HG02884 (cell line): ENCODE measurements around the gene MBNL2.

Experiments used
- ATAC-seq: cut with Tn5 transposase; IDR thresholded peaks from one replicate; pipeline ENCODE4 v1.9.1; 2021; ENCODE audit warnings: mild to moderate bottlenecking, moderate library complexity; ENCODE audit not compliant: unreplicated experiment

Gene MBNL2

DNA sequence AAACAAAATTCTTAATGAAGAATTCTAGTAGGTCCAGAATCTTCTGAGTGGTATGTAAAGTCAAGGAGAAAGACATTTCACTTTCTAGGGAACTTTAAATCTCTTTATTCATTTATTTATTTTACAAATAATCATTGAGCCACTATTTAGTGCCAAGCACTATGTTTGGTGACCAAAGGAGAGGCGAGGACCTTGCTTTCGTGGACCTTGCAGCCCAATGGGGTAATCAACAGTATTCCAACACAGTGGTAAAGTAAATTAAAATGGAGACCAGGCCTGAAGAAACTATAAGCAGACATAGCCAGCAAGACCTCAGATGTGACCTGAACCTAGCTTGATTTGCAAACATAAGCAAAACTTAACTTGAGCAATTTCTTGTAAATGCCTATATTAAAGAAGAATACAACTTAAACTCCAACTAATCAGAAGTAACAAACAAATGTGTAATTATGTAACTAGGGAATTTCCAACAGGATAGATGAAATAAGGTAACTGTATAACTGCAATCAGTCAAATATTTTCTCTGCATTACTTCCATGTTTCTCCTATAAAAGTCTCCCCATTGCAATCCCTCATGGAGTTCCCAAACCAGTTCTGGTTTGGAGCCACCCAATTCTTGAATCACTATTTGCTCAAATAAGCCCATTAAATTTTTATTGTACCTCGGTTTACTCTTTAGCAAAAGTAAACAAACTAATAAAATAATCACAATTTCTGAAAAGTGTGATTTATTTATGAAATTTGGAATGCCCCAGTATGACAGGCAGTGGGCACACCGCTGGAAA, 67.6 kb downstream of the MBNL2 start:
- no peak for ATAC-seq

DNA sequence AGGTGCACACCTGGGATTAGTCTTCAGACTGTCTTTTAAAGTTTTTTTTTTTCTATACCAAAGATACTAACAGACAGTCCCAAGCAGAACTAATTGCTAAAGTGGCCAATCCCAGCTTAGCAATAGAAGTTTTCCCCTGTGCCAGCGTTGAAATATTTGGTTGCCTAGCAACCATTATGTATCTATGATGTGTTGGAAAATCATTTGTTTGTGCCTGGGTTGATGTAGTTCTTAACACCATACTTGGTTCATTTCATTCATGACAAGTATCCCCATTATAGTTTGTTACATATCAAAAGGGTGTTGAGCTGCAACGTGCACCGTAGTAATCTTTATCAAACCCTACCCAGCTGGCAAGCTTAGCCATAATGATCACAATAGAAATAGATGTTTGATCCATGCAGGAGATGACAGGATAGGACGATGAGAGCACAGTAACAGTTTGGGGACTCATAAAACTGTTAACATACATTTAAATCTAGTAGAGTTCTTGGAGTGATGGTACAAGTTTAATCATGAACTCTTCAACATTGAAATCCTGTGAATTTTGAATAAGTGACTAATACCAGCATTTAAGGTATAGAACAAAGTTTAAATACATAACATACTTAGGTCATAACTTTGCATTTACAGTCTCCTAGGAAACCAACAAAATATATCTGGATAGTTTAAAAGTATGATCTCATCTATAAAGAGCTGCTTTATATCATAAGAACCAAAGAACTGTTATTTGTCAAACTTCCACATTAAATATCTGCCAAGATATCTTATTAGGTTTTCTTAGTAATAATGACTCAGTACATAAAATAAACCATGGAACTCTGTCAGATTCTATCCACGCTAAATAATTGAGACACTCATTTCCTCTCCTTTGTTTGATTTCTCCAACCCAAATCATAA, 73.4 kb downstream of the MBNL2 start:
- ATAC-seq, result no peak

DNA sequence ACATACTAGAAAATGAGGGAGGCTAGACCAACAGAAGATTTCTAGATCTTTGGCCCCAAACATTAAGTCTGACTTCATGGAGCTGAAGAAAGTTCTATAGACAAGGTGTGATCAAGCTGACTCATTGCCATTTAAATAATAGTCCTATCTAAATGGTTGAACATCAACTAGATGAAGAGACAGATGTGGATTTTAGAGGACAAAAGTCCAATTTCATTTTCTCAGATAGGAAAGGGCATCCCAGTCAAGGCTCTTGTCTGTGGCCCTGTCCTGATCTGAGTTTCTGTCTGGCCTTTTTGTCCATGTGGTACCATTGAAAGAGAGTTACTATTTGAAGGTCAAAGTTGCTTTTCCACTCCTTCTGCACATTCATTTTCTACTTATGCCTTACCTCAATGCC, 74.6 kb downstream of the MBNL2 start:
- no peak for ATAC-seq

DNA sequence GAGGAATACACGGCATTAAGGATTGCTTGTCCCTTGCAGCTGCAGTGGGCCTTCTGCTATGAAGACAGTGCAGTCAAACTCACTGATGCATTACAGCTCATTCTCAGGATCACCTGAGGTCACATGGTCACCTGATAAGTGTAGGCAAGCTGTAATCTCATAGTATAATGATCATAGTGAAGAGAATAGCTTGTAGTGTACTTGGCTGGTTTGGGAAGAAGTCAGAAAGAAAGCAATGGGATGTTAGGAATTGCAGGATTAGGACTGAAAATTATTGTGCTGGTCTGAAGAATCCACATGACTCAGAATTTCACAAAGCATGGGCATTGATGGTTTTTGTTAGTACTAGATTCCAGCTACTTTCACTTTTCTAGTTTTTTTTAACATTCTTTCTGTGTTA, 76.7 kb downstream of the MBNL2 start:
- no peak for ATAC-seq

DNA sequence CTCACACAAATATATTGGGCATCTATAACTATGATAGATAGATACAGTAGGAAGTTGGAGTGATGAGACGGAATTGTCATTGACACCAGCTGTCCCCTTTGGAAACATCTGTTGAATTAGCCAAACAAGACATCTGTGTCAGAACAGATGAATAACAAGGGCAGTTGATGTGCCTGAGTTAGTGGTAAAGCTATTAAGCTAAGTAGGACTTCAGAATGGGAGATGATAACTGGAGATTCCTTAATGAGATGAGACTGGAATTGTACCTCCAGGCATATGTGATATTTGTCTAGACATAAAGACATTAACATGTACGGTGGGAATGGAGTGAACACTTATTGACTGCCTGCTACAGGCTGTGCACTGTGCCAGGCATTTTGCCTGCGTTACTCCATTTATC, 78.7 kb downstream of the MBNL2 start:
- no peak for ATAC-seq

DNA sequence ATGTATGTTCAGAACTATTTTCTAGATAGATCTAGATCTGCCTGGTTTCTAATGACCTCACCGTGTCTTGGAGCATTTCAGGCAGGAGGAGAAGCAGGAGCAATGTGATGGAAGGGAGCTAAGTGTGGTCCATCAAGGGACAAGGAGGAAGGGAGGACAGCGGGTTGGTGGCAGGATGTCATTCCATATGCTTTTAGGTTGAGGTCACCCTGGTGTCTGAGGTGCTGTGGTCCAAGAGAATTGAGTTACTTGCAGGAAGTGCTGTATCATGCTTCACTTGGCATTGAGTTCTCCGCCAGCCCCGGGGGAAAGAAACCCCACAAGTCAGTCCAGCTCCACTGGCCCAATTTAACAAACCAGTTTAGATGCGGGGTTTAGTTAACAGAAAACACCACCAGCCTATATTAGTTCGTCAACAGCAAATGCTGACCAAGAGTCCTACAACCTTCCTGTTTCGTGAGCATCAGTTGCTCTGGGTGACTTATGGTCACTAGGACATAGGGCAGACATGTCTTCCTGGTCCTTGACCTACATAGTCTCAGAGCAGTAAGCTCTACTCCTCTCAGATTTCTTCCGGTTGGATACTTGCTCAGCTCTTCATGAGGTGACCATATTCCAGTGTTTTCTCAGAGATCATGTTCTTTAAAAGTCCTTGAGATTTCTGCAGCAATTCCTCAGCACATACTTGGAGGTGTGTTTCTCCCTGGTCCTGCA, 79.4 kb downstream of the MBNL2 start:
- ATAC-seq, result no peak

DNA sequence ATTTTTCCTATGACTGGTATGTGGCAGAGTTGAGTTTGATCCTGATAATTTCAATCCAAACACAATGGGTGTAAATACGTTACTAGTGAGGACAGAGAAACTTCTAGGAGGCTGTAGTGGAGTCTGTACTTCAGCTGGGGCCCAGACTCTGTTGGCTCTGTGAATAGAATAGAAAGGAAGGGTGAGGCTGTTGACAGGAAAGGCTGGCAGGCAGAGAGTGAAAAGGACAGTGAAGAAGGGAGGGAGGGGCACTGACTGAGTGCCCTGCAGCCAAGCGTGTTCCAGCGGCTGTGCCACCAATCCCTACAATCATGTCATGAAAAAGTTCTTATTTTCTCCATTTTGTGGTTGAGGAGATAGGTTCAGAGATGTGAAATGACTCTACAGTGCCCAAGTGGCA, 80.5 kb downstream of the MBNL2 start:
- no peak for ATAC-seq

DNA sequence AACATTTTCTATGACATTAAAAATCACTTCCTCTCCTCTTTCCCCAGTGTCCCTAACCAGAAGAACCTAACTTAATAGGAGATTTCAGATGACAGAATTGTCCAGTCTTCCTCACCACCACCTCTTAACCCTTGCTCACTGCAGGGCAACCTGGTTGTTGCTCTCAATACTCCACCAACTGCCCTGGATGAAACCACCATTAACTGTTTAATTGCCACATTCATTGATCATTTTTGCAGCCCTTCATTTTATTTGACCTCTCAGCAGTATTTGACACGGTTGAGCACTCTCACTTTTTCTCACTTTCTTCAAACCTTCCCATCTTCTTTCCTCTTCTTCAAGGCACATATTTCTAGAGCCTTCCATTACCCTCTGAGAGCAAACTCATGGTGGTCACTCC, 84.0 kb downstream of the MBNL2 start:
- no peak for ATAC-seq

DNA sequence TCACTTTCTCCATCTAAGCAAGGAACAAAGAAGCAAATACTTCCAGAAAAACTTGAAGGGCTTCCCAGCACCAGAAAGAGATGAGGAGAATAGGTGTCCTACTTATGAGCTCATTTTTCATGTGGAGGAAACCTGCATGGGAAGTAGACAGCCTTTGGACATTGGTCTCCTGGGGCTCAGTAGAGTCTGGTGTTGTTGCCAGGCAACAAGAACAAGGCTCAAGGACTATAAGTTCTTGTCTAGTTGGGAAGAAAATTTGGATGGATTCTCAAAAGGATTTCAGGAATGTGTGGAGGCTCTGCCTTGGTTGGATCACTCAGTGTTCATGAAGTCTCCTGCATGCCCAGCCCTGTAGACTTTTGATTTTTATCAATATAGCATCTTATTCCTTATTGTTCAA, 84.5 kb downstream of the MBNL2 start:
- ATAC-seq, result no peak

DNA sequence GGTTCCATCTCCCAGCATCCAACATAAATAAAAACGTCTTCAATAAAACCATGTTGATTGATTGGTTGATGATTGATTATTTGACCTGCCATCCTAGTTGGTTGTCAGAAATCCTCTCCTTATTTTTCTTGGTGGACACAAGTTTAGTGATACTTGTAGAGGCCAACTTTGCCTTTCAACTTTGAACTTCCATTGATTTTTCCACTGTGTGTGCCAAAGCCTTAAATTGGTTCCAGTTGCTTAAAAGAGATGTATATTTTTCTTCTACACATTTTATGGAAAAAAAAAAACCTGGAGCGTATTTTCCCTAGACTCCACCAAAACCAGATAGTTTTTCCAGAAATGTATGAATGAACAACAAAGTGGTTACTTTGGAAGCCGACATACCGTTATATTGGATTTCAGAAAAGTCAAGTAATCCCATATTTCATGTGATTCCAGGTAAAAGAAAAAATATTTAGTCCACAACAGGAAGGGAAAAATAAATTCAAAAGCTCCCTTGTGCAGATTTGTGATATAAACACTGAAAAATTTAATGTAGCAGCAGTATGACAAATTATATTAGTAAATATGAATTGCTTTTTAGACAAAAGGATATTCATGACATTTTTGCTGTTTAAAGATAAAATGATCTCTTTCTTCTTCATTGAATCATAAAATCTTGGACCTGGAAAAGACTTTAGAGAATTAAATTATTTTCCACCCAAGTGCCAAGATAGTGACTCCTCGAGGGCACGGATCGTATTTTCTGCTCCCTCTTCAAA, 85.2 kb downstream of the MBNL2 start:
- no peak for ATAC-seq

DNA sequence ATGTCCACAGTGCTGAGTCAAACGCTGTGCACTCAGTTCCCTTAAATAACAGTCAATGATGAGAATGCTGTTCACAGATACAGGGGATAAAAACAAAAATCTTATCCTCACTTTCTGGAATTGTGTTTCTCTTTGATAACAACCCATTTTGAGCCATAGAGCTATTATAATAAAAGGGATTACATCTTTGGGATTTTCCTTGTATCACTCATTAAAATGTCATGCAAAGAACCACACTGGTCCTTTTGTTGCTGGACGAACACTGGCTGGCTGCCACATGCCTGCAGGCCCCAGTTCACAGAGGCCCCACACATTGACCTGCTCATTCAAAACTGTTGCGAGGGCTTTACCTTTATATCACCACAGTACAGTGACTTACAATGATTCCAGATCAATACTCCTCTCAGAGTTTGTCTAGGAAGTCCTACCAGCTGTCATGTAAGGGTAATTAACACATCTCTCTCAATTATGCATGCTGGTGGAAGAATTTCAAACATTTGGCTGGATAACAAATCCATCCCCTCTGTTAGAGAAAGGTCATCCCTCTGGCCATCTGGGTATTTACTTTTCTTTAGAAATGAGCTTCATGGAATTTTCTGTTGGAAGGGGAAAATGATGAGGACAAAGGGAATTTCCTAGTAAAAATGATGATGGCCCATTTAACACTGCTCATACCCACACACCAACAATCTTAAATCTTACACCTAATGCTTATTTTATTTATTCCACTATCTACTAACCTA, 85.9 kb downstream of the MBNL2 start:
- ATAC-seq, result no peak

DNA sequence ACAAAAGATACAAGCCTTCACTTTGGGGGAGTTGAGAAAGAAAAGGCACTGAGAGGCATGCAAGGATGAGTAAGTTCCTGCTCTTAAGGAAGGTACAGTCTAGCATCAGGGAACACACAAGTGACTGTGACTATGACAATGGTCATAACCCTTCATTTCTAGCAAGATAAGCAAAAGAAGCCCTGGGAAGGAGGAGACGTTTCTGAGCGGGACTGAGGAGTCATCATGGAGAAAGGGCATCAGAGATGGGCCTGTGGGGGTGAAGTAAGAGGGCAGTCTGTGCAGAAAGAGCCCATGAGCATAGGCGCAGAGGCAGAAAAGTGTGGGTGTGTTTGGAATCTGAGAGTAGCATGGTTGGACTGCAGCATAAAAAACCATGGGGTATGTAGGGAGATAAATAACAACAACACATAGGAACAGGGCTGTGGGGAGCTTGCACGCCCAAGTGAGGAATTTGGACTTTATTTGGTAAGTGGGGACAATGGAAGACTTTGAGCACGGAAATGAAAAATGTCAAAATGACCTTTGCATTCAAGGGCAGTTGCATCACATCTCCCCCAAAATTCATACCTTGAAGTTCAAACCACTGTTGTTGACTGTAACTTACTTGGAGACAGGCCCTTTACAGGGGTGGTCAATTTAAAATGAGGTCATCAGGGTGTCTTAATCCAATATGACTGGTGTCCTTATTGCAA, 86.7 kb downstream of the MBNL2 start:
- ATAC-seq, result no peak

DNA sequence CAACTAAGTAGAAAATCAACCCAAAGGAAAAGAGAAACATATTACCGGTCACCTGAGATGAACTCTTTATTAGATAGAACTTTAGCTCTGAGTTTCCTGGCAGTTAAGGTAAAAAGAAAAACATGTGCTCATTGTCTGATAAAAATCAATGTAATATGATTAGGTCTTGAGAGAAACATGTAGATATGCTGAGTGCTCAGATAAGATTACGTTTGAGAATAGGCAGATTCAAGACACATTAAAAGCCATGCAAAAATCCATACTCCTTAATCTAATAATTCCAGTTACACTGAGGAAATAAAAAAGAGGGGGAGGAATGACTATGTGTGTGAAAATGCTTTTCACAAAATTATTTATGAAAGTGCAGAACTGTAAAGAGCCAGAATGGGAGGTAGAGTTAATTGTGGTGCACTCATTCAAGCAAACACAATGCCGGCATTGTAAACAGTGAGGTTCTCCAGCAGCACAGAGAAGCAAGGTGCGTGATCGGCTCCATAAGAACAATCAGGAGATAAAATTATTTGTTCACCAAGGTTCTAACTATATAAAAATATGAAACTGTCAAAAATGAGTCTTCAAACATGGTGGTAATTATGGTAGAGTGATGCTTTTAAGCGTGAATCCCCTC, 88.8 kb downstream of the MBNL2 start:
- no peak for ATAC-seq

DNA sequence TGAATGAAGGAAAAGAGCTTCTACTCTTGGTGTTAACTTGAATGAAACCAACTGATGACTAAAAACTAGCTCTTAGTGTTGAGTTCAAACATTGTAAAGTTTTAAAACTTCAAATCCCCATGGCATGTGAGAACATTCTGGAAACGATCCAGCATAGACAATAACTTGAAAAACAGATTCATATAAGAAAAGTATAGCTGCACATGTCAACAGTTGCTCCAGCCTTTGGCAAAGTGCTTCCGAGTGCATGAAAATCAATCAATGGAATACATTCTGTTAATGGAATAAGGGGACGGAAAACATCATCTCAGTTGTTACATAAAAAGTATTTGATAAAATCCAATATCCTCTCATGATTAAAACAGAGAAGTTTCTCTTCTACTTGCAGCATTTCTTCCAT, 89.8 kb downstream of the MBNL2 start:
- no peak for ATAC-seq

DNA sequence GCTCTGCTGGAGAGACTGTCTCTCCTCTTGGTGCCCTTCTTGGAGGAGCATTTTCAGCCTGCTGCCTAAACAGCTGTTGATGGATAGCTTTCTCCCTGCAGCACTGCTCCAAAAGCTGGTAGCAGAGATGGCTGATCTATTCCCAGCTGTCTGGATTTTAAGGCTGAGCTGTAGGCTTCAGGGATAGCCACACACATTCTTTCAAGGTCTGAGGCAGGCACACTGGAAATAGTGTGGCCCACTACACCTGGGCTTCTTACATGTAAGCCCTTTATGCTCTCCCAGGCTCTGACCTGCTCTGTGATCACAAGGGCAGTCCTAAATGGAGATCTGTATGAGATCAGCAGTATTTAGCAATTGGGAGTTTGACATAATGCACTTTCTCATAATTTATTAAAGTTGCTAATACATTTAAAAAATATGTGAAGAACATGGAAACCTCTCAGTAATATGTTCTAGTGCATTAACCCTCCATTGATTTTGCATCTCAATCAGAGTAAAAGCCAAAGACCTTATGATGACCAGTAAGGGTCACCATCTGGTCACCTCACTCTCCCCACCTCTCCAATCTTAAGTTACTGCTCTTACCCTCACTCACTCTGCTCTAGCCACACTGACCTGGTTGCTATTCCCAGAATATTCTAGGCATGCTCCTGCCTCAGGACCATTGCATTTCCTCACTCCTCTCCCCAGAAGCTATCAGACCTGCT, 91.6 kb downstream of the MBNL2 start:
- ATAC-seq, result no peak

DNA sequence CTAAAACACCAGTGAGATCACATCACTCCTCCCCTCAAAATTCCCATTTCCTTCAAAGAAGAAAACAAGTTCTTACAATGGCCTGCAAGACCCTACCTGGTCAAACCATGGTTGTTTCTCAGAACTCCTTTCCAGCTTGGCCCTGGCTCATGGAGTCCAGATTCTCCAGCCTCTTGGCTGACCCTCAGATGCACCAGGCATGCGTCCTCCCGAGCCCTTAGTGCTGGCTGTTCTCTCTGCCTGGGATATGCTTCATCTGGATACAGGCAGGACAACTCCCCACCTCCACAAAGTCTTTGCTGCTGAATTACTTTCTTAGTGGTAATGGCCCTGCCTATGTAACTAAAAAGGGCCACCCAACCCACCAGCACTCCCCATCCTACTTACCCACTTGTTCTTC, 94.3 kb downstream of the MBNL2 start:
- ATAC-seq, result no peak

DNA sequence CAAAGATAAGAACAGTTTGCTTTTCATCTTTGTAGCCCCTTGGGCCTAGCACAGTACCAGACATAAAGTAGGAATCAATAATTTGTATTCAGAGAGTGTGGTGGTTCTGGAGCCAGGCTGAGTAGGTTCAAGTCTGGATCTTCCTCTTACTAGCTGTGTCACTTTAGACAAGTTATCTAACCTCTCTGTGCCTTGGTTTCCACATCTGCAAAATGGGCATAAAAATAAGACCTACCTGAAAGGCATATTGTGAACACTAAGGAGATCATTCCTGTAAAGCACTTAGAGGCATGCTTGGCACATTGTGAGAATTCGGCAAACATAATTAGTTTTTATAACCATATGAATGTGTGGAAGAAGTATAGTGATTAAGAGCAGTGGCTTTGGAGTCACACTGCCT, 95.8 kb downstream of the MBNL2 start:
- ATAC-seq, result no peak

DNA sequence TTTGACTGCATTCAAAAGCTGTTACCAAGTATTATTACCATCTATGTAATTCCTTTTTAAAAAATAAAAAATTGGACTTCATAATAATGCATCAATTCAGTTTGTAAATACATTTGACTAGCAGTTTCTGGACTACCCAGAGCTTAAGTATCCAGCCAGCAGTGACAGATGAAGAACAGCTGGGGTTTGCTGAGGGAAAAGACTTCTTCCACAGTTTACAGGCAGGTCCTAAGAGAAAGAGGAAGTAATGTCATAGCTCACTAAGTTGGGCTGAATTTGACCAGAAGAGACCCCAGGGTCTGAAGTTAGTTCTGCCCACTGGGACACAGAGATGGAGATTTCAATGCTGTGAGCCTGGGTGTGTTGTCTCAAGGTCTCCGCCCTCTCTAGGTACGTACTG, 96.4 kb downstream of the MBNL2 start:
- ATAC-seq, result no peak
